Stimulated activated naive CD8-positive, alpha-beta T cell treated with anti-CD3 and anti-CD28 coated beads, Interleukin-15, Interleukin-2, amounts not matched to agents 100 ng/mL and 50 ng/mL, for 24 hours (primary cell): ENCODE data around the gene RPS24.
A peak's percentile ranks its signal among the peaks of the same experiment; 100 is the strongest.
"Not testable (repeated sequence)": the region's sequence is repeated elsewhere in the genome, so short reads cannot be mapped to it uniquely, and the experiment has no call there.

Experiments used
- H3K27ac Mint-ChIP-seq: one replicate; pipeline ENCODE4 v1.8.0; 2021; ENCODE audit warnings: mild to moderate bottlenecking, mixed read lengths
- H3K27me3 Mint-ChIP-seq: one replicate; pipeline ENCODE4 v1.8.0; 2021; ENCODE audit warnings: mixed read lengths
- H3K36me3 Mint-ChIP-seq: one replicate; pipeline ENCODE4 v1.8.0; 2021; ENCODE audit warnings: low read depth, mixed read lengths
- H3K4me1 Mint-ChIP-seq: one replicate; pipeline ENCODE4 v1.8.0; 2021; ENCODE audit warnings: low read depth, mixed read lengths
- H3K4me3 Mint-ChIP-seq: one replicate; pipeline ENCODE4 v1.8.0; 2021; ENCODE audit warnings: mild to moderate bottlenecking, mixed read lengths
- H3K9me3 Mint-ChIP-seq: one replicate; pipeline ENCODE4 v1.8.0; 2021; ENCODE audit warnings: mixed read lengths

Gene RPS24

DNA sequence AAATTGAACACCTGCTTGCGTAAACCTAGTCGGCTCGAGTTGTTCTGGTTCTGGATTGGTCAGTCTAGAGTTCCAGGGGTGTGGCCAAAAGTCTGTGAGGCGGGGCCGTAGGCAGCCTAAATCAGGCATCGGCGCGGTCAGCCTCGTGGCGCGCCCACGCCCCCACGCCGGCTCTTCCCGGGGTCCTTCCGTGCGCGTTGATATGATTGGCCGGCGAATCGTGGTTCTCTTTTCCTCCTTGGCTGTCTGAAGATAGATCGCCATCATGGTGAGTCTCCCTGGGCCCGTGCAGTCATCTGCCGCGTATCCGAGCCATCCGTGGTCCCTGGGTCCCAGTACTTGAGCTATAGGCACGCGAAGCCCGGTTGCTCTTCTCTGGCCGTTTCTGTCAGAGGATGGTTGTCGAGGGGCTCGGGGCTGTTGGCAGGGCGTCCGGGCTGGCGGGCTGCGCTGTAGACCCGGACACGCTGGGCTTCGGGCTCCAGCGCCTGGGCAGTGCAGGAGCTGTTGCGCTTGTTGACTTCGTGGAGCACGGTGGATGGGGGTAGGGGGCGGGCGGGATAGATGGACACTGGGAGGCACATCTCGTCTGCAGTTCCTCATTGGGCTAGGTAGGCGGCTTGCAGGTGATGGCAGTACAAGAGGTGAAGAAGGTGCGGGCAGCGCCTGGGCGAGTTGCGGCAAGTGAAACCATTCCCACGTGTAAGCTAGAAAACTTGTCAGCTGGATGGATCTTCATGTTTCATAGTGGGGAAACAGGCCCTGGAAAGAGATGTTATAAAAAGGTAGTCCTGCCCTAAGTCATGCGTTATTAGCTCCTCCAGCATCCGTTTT lies at the start of gene RPS24:
Gene RPS24, plus strand, starts transcription at position 227 of the 834 bp plus-strand sequence. Its CDS starts 39 bp downstream, at position 266.
- no peaks in the 10 kb centered on the region for H3K27me3 Mint-ChIP-seq
- H3K4me1 Mint-ChIP-seq = peaks cover 56% of the 10 kb centered on the region
- peaks cover 54% of the 10 kb centered on the region for H3K36me3 Mint-ChIP-seq
- no peaks in the 10 kb centered on the region for H3K9me3 Mint-ChIP-seq
- H3K27ac Mint-ChIP-seq = peak within 1 kb of the TSS; percentile 97
- H3K4me3 Mint-ChIP-seq = peak within 1 kb of the TSS; percentile 97

DNA sequence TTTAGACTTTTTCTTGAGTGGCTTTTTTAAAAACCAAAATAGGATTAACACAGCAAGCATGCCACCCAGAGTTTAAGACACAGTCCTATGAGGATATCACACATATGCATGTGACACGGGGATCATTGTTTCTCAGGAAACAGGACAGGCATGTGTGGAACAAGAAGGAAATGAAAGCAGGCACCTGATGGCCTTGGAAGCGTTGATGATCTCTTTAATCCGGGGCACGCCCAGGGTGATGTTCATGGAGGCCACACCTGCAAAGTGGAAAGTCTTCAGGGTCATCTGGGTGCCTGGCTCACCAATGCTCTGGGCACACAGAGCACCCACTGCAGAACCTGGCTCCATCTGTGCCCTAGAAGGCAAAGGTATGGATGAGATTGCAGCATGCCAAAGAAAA lies 48.7 kb upstream of the RPS24 start:
- H3K27ac Mint-ChIP-seq = no peak overlapping the region
- peaks cover 78% of the 10 kb centered on the region for H3K36me3 Mint-ChIP-seq
- H3K4me1 Mint-ChIP-seq = no peaks in the 10 kb centered on the region
- H3K9me3 Mint-ChIP-seq = no peaks in the 10 kb centered on the region
- H3K4me3 Mint-ChIP-seq = no peak overlapping the region
- H3K27me3 Mint-ChIP-seq = no peaks in the 10 kb centered on the region

DNA sequence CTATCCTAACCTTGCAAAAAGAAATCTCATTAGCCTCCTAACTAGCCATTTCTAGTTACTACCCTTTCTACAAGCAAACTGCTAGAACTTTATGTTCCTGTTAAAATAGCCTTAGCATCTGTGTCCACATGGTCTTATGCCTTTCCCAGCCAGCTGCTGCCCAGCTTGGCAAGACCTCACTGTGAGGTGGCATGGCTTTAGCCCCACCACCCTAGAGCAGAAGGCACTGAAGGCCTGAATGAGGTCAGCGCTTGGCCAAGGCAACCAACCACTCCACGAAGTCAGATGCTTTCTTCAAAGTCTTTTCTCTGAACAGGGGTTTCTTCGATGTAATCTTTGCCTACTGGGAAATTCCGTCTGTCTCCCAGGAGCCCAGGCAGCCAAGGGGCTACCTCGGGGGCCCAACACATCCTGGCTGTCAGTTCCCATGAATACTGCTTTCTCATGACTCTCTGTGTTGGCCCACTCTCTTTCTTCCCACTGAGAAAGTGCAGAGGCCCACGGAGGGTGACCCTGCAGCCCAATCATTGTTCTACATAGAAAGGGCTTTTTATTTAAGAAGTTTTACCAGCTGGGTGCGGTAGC lies 45.9 kb upstream of the RPS24 start:
- Mint-ChIP-seq H3K9me3 (no peaks in the 10 kb centered on the region), H3K27me3 (no peaks in the 10 kb centered on the region), H3K4me1 (no peaks in the 10 kb centered on the region), H3K36me3 (peaks cover 74% of the 10 kb centered on the region), H3K27ac (no peak overlapping the region), H3K4me3 (no peak overlapping the region)

DNA sequence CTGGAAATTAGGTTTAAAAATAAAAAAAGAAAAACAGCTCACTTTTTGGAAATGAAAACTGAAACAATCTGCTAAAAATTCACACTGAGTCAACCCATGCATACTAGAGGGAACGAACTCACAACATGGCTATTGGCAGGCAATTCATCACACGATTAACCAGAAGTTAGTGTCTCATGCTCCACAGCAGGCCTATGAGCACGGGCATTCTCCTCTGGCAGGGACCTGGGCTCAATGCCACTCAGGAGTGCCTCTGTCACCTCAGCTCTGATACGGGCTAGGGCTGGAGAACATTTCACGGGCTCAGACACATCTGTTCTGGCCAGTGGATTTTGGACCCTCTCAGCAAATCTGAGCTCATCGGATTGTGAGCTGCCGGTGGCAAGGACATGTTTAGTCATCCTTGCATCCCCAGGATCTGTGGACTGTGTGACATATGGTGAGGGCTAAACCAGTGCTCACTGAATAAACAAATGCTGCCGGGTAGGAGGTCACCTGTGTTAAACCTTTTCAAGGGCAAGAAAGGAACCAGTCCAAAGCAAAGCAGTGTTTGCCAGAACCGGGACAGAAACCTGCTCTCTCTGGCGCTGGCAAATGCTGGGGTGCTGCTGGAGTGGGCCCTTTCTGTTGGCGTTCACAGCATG lies 44.5 kb upstream of the RPS24 start:
- Mint-ChIP-seq H3K27me3 (no peaks in the 10 kb centered on the region), H3K27ac (no peak overlapping the region), H3K9me3 (no peaks in the 10 kb centered on the region), H3K4me1 (no peaks in the 10 kb centered on the region), H3K4me3 (no peak overlapping the region), H3K36me3 (peaks cover 75% of the 10 kb centered on the region)

DNA sequence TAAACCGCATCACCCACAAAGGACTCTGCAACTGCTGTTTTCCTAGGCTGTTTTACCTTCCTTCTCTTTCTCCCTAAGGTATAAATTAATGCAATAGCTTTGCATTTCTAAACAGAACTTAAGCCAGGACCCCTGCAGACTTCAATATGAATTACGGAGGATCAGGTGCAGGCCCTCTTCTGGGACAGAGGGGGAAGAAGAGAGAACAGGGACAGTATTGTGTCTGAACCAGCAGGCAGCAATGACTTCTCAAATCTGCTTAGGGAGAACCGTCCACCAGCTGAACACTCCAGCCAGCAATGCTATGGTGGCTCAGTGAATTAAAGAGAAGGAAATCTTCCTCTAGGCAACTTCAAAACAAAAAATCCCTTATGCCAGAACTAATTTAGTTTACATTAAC lies 40.0 kb upstream of the RPS24 start:
- no peak overlapping the region for H3K27ac Mint-ChIP-seq
- H3K36me3 Mint-ChIP-seq = peaks cover 71% of the 10 kb centered on the region
- no peaks in the 10 kb centered on the region for H3K9me3 Mint-ChIP-seq
- H3K4me3 Mint-ChIP-seq = no peak overlapping the region
- H3K4me1 Mint-ChIP-seq = no peaks in the 10 kb centered on the region
- no peaks in the 10 kb centered on the region for H3K27me3 Mint-ChIP-seq

DNA sequence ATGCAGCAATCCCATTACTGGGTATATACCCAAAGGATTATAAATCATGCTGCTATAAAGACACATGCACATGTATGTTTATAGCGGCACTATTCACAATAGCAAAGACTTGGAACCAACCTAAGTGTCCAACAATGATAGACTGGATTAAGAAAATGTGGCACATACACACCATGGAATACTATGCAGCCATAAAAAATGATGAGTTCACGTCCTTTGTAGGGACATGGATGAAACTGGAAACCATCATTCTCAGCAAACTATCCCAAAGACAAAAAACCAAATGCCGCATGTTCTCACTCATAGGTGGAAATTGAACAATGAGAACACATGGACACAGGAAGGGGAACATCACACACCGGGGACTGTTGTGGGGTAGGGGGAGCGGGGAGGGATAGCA lies 34.9 kb upstream of the RPS24 start:
- H3K4me3 Mint-ChIP-seq, H3K27ac Mint-ChIP-seq, H3K4me1 Mint-ChIP-seq, H3K9me3 Mint-ChIP-seq, H3K27me3 Mint-ChIP-seq: not testable (repeated sequence)
- H3K36me3 Mint-ChIP-seq = peaks cover 79% of the 10 kb centered on the region

DNA sequence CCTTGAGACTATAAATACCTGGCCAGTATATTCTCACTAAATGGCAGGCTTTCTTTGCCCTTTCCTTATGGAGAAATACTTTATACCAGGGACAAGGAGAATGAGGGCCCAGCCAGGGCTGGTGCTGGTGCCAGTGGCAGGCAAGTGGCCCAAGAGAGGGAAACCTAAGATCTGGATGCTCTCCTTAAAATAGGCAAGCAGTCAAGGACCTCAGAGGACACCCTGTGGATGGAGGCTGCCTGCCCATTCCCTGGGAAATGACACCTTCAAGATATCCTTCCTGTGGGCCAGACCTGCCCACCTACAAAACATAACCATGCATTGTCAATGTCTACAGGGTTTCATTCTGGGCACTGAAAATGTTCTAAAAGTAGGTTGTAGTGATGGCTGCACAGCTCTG lies 33.5 kb upstream of the RPS24 start:
- Mint-ChIP-seq H3K27ac (no peak overlapping the region), H3K36me3 (peaks cover 84% of the 10 kb centered on the region)

DNA sequence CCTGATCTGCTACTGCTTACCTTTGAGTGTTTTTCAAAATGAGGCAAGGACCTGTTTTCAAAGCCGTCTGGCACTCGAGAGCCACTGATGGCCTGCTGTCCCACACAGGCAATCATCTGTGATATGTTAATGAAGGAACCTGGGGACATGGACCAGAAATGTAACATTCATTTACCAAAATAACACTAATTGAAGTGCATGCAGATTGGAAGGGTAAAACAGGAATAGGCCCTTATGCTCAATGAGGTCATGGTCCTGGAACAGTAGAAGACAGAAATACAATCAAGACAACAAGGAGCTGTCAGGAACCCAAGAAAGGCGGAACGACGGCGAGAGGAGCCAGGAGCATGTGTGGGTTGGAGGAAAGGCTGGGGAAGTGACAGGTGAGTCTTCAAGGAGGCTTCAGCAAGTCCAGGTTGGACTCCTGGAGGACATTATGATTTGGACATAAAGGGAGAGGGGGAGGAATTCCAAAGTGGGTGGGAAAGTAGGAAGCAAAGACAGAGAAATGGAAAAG lies 32.6 kb upstream of the RPS24 start:
- peaks cover 87% of the 10 kb centered on the region for H3K36me3 Mint-ChIP-seq
- no peak overlapping the region for H3K27ac Mint-ChIP-seq
- H3K4me3 Mint-ChIP-seq = no peak overlapping the region
- H3K9me3 Mint-ChIP-seq = no peaks in the 10 kb centered on the region
- H3K27me3 Mint-ChIP-seq = no peaks in the 10 kb centered on the region
- H3K4me1 Mint-ChIP-seq = no peaks in the 10 kb centered on the region

More for the DNA sequence above, 33.5 kb upstream of the RPS24 start:
- Mint-ChIP-seq H3K4me1 (no peaks in the 10 kb centered on the region), H3K27me3 (no peaks in the 10 kb centered on the region), H3K4me3 (no peak overlapping the region), H3K9me3 (no peaks in the 10 kb centered on the region)

DNA sequence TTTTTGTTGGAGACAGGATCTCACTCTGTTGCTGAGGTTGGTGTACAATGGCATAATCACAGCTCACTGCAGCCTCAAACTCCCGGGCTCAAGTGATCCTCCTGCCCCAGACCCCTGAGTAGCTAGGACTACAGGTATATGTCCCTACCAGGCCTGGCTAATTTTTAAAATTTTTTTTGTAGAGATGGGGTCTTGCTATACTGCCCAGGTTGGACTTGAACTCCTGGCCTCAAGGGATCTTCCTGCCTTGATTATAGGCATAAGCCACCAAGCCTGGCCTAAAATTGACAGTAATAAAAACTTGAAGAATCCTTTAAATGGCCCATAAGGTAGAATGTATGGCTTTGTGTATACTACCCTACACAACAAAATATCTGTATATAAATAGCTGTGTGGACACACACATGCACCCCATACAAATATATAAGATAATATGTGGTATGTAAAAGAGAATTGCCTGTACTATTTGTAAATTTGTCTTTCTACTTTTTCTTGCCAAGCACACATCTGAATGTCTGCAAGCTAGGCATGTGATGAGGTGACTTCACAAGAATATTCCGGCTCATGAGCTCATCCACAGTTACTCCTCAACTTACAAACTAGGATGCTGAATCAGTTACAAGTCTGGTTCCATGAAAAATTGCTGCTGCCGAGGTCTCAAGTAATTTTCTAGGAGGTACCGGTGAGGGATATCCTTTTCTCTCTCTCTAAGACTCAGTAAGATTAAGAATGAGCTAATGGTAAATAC lies 30.9 kb upstream of the RPS24 start:
- Mint-ChIP-seq H3K27ac (no peak overlapping the region), H3K9me3 (no peaks in the 10 kb centered on the region), H3K4me1 (no peaks in the 10 kb centered on the region), H3K36me3 (peaks cover 88% of the 10 kb centered on the region), H3K27me3 (no peaks in the 10 kb centered on the region), H3K4me3 (no peak overlapping the region)

DNA sequence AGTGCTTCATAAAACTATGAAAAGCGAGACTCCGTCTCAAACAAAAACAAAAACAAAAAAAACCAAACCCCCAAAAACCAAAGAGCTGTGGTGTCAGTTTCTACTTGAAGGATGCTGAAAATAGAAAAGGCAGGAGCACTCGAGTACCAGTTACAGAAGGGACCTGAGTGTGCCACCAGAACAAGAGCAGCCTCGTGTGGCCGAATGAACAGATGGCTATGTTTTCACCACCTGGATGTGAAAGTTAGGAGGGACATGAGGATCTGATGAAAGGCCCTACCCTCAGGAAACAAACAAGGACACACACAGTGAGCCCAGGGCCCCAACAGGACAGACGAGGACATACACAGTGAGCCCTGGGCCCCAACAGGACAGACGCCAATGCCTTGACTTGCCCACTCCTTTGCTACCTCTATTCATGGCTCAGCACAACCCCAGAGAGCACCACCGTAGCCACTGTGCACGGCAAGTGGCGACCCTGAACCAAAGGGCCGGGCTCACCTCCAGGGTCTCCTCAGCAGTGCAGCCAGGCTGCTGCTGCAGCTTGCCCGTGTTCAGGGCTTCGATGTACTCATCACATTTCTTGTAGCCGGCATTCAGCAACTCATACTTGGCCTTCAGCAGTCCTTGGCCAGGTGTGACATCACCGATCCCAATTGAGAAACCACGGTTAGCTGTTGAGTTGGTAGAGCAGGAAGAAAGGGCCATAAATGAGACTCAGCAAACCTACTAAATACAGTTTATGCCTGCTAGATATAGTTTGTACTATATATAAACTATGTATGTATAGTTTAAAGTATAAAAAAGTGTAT lies 29.2 kb upstream of the RPS24 start:
- no peak overlapping the region for H3K4me3 Mint-ChIP-seq
- H3K27ac Mint-ChIP-seq = no peak overlapping the region
- no peaks in the 10 kb centered on the region for H3K9me3 Mint-ChIP-seq
- no peaks in the 10 kb centered on the region for H3K27me3 Mint-ChIP-seq
- no peaks in the 10 kb centered on the region for H3K4me1 Mint-ChIP-seq
- peaks cover 81% of the 10 kb centered on the region for H3K36me3 Mint-ChIP-seq

DNA sequence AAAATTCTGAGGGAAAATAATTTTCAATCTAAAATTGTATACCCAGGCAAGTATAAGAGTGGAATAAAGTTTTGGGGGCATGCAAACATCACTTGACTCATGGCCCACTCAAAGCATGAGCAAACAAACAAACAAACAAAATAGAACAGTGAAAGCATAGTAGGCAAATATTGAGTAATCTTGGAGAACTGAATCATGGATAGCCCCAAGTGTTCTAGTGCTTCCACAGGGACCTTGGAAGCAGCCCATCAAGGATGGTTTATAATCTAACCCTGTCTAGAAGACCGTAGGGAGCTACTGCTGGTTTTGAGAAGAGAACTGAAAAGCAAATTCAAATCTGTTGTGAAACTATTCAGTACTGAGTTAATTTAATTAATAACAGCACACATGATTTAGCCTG lies 26.5 kb upstream of the RPS24 start:
- Mint-ChIP-seq H3K27ac (no peak overlapping the region), H3K4me1 (no peaks in the 10 kb centered on the region), H3K9me3 (no peaks in the 10 kb centered on the region), H3K27me3 (no peaks in the 10 kb centered on the region), H3K4me3 (no peak overlapping the region), H3K36me3 (peaks cover 78% of the 10 kb centered on the region)

DNA sequence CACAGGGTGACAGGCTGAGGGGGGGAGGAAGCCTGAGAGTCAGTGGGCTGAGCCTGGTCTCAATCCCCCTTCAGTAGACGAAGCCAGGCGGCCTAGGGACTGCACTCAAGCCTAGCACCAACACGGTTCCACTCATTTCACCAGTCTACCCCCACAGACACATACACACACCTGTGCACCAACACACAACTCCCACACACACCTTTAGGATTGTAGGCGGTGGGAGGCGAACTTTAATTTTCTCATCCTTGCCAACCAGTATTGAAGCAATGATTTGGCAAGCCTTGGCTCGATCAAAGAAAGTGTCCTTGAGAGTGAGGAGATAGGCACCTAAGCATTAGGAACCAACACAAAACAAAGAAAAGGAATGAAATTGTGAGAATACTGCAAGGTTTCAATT lies 24.0 kb upstream of the RPS24 start:
- Mint-ChIP-seq H3K4me3 (no peak overlapping the region), H3K36me3 (peaks cover 72% of the 10 kb centered on the region), H3K27ac (no peak overlapping the region), H3K27me3 (no peaks in the 10 kb centered on the region), H3K4me1 (no peaks in the 10 kb centered on the region), H3K9me3 (no peaks in the 10 kb centered on the region)

DNA sequence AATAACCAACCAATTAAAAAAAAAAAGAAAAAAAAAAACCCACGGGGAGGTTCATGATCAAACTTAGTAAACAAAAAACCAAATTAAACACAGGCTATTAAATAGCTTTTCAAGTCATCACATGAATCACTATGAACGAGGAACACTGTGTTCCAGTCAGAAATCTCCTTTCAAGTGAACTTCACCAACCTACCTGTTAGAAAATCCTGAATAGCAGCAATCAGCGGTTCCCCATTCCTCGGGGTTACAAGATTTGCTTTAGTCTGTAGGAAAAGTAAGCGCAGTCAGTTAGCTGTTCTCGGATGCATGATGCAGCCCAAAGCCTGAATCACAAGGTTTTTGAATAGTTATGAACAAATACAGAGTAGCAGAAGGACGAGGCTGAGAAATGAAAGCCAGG lies 23.4 kb upstream of the RPS24 start:
- Mint-ChIP-seq H3K4me3 (no peak overlapping the region), H3K27ac (no peak overlapping the region), H3K4me1 (no peaks in the 10 kb centered on the region), H3K9me3 (no peaks in the 10 kb centered on the region), H3K27me3 (no peaks in the 10 kb centered on the region), H3K36me3 (peaks cover 71% of the 10 kb centered on the region)

DNA sequence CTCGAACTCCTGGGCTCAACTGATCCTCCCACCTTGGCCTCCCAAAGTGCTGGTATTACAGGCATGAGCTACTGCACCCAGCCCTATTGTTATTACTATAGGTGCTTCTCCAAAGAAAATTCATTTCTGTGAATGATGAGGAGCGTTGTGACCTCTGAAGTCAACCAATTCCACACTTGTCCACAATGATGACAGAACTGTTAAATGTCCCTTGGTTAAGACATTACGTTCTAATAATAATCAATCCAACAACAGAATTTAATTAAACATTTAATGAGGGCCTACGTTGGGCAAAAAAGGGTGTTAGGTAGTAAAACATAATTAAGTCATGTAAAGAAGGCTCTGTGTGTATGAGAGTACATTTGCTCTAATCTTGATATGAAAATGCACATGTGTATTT lies 22.6 kb upstream of the RPS24 start:
- H3K9me3 Mint-ChIP-seq = no peaks in the 10 kb centered on the region
- H3K36me3 Mint-ChIP-seq = peaks cover 69% of the 10 kb centered on the region
- H3K27ac Mint-ChIP-seq = no peak overlapping the region
- H3K4me3 Mint-ChIP-seq = no peak overlapping the region
- no peaks in the 10 kb centered on the region for H3K4me1 Mint-ChIP-seq
- no peaks in the 10 kb centered on the region for H3K27me3 Mint-ChIP-seq
